K562 (cell line): ENCODE measurements around the gene LRRC39. TPM values are rescaled to one million over a fixed set of nuclear protein-coding genes. Genes with fewer than 3 reads are reported as not detected.

Experiments
- ATAC-seq: fragments of 200-7000 bp; cut with Tn5 transposase; 3 replicates; pipeline ENCODE4 v1.9.1; 2020; ENCODE audit warnings: moderate library complexity
- BruUV-seq: library from RNA; stranded (reverse); fragments of 400-500 nt; replicated peaks from 2 replicates; lab custom pipeline; 2021; lab: Mats Ljungman, UMichigan
- CTCF ChIA-PET: fragments of 300-600 bp; formaldehyde crosslinking; extraction: SDS; loops from one replicate; lab custom pipeline; 2021; ENCODE audit warnings: low intra/inter-chr PET ratio; lab: Yijun Ruan, JAX
- POLR2A ChIA-PET: fragments of 300-600, 350-650 bp; sonication (Branson Sonifier 250); formaldehyde crosslinking; extraction: SDS; loops from one replicate; lab custom pipeline; 2021; ENCODE audit warnings: antibody characterized with exemption, inconsistent platforms; lab: Yijun Ruan, JAX
- DNase-seq, 4 experiments: peaks; one replicate each; pipeline versions ENCODE4 v3.0.0 to v3.0.0-alpha.2; 2011 to 2018; ENCODE audit warnings: low spot score in 3 of 4, mixed read lengths in 3 of 4; ENCODE audit errors: extremely low read depth in 1 of 4
- FAIRE-seq: peaks from 2 replicates; lab custom pipeline; 2011; peaks lifted over from hg19 to GRCh38; lab: Jason Lieb, UNC
- H2AFZ ChIP-seq: 2 replicates; pipeline ENCODE4 v1.6.0; 2011; ENCODE audit warnings: low read depth, low read length, control low read depth, inconsistent platforms
- H3K27ac ChIP-seq: fragments of 200-600 bp; 3 replicates; pipeline ENCODE4 v1.8.0; 2011; ENCODE audit warnings: low read depth, mild to moderate bottlenecking, control low read depth, inconsistent platforms, low read length, moderate library complexity, mixed read lengths; ENCODE audit errors: extremely low read depth
- H3K27me3 ChIP-seq, 2 experiments: fragments of 300-600 bp in 1 of 2; 2 replicates in 1 of 2; 3 replicates in 1 of 2; pipeline versions ENCODE4 v1.6.0 to v1.8.0; 2011; ENCODE audit warnings: inconsistent platforms in 2 of 2, low read length in 2 of 2, mild to moderate bottlenecking in 1 of 2, mixed read lengths in 1 of 2, moderate library complexity in 1 of 2; ENCODE audit not compliant: control insufficient read depth in 2 of 2, insufficient read depth in 2 of 2
- H3K36me3 ChIP-seq: fragments of 300-600 bp; 3 replicates; pipeline ENCODE4 v1.8.0; 2011; ENCODE audit warnings: mild to moderate bottlenecking, low read length, inconsistent platforms; ENCODE audit not compliant: control insufficient read depth, insufficient read depth
- H3K4me1 ChIP-seq, 2 experiments: fragments of 200-600 bp in 1 of 2; replicated peaks in 1 of 2; 2 replicates in 1 of 2; 3 replicates in 1 of 2; pipeline versions ENCODE4 v1.5.1 to v1.8.0; 2011; ENCODE audit warnings: inconsistent platforms in 2 of 2, low read length in 2 of 2, mild to moderate bottlenecking in 1 of 2, mixed read lengths in 1 of 2, moderate library complexity in 1 of 2; ENCODE audit not compliant: control insufficient read depth in 2 of 2, insufficient read depth in 2 of 2
- H3K4me2 ChIP-seq: 2 replicates; pipeline ENCODE4 v1.6.1; 2011; ENCODE audit warnings: low read length, control low read depth, inconsistent platforms, mixed read lengths; ENCODE audit not compliant: insufficient read depth
- H3K4me3 ChIP-seq: fragments of 200-600 bp; sonication (generic), shearing (Covaris generic); 2 replicates; pipeline ENCODE4 v1.5.1; 2016; ENCODE audit warnings: control low read depth, inconsistent platforms
- H3K79me2 ChIP-seq: fragments of 200-600 bp; 3 replicates; pipeline ENCODE4 v1.8.0; 2011; ENCODE audit warnings: low read length, inconsistent platforms; ENCODE audit not compliant: control insufficient read depth, insufficient read depth
- H3K9ac ChIP-seq, 2 experiments: 2 replicates each; pipeline versions ENCODE4 v1.6.0 to v1.6.1; 2011; ENCODE audit warnings: low read depth in 2 of 2, low read length in 2 of 2, control low read depth in 1 of 2, inconsistent platforms in 1 of 2, mild to moderate bottlenecking in 1 of 2, mixed read lengths in 1 of 2; ENCODE audit not compliant: insufficient read depth in 1 of 2
- H3K9me1 ChIP-seq: one replicate; pipeline ENCODE4 v1.6.0; 2011; ENCODE audit warnings: inconsistent platforms, mild to moderate bottlenecking, low read length, moderate library complexity; ENCODE audit not compliant: control insufficient read depth, insufficient read depth
- H3K9me3 ChIP-seq: replicated peaks from 2 replicates; pipeline ENCODE4 v1.5.1; 2011; ENCODE audit warnings: low read depth, low read length, inconsistent platforms; ENCODE audit not compliant: control insufficient read depth, insufficient read depth
- H4K20me1 ChIP-seq: replicated peaks from 2 replicates; pipeline ENCODE4 v1.6.1; 2011; ENCODE audit warnings: low read length, inconsistent platforms, mixed read lengths; ENCODE audit not compliant: control insufficient read depth, insufficient read depth
- CEBPZ ChIP-seq: fragments of 150-350 bp; IDR thresholded peaks from 2 replicates; pipeline ENCODE4 v1.6.1; 2014; ENCODE audit warnings: low read depth, mild to moderate bottlenecking, low read length, borderline replicate concordance
- ETS2 ChIP-seq: IDR thresholded peaks from 2 replicates; pipeline ENCODE4 v1.6.1; 2016; ENCODE audit warnings: borderline replicate concordance, missing genetic modification characterization, mild to moderate bottlenecking, moderate library complexity, missing compliant biosample characterization; ENCODE audit not compliant: poor library complexity, severe bottlenecking
- GTF2A2 ChIP-seq: IDR thresholded peaks from 2 replicates; pipeline ENCODE4 v1.6.1; 2016; ENCODE audit warnings: mild to moderate bottlenecking, missing genetic modification characterization, missing compliant biosample characterization
- MLX ChIP-seq, 2 experiments: fragments of 450-650 bp in 1 of 2; sonication (generic) in 1 of 2; formaldehyde crosslinking; conservative IDR thresholded peaks; 2 replicates each; pipeline versions ENCODE4 v1.4.0 to v1.8.1; 2020 to 2022; ENCODE audit warnings: mild to moderate bottlenecking in 1 of 2, missing genetic modification reagents in 1 of 2
- POLR3A ChIP-seq: IDR thresholded peaks from 2 replicates; pipeline ENCODE4 v1.6.1; 2011; ENCODE audit warnings: borderline replicate concordance, mild to moderate bottlenecking, moderate library complexity; ENCODE audit not compliant: insufficient read length, insufficient read depth; ENCODE audit errors: extremely low read depth
- TSC22D4 ChIP-seq: fragments of 450-650 bp; IDR thresholded peaks from 2 replicates; pipeline ENCODE4 v1.6.1; 2016; ENCODE audit warnings: missing genetic modification characterization, missing biosample characterization, control low read depth
- WGBS: fragments of 100-300 bp; shearing (Covaris generic); methylation state at CpG from one replicate; pipeline ENCODE4 v1.1.6; 2016; ENCODE audit warnings: low coverage, mixed read lengths; ENCODE audit not compliant: insufficient coverage; ENCODE audit errors: missing lambda C conversion rate; 5-methylcytosine and 5-hydroxymethylcytosine counted together
- in situ Hi-C: fragments of 300-500 bp; cut with MboI; formaldehyde crosslinking; loops from 4 replicates; pipeline ENCODE4 v1.15.0; 2018; ENCODE audit warnings: inconsistent platforms, mixed read lengths
- intact Hi-C: fragments of 100-400 bp; cut with micrococcal nuclease; formaldehyde crosslinking; loops from 2 replicates; pipeline ENCODE4 v1.14.2; 2022
- polyA plus RNA-seq, 8 experiments: library from polyadenylated mRNA; depleted of rRNA in 4 of 8; stranded (reverse) in 5 of 8; unstranded in 3 of 8; fragments of >200 nt; fragmentation: Nextera tagmentation in 2 of 8; fragmentation: Illumina TruSeq in 1 of 8; extraction: Ambion mirVana in 2 of 8; extraction: Trizol in 1 of 8; gene quantifications; 2 replicates each; pipeline versions ENCODE4 v1.2.1 to v1.2.3, GENCODE V29; 2011 to 2014; ENCODE audit warnings: inconsistent platforms in 1 of 8, missing spikeins in 1 of 8
- total RNA-seq, 7 experiments: library from RNA; depleted of rRNA in 6 of 7; stranded (reverse); fragments of >200 nt in 6 of 7; fragmentation: Illumina TruSeq in 2 of 7; extraction: Trizol in 2 of 7; gene quantifications; 2 replicates each; pipeline versions ENCODE4 v1.2.1 to v1.2.3, GENCODE V29; 2011 to 2021; ENCODE audit warnings: low replicate concordance in 1 of 7

Gene LRRC39
- total and polyA plus RNA-seq, 9 of the 15 experiments (the other 6 are each of a cell fraction or from before 2014, with no cell fraction given) = 1.00 to 3.1 (median 1.3) TPM

- H3K4me1 ChIP-seq = no peaks in the 10 kb centered on the region
- DNase-seq = no peak
- ChIA-PET POLR2A (interaction anchor here (1.5 kb wide), 1 partner anchor 8 kb away, joined by 4 read pairs; no protein-coding TSS in a partner anchor), CTCF (no interaction called here)
- no peaks in the 10 kb centered on the region for H3K27me3 ChIP-seq
- H3K9me3 ChIP-seq = no peaks in the 10 kb centered on the region
- no peaks in the 10 kb centered on the region for H4K20me1 ChIP-seq
- peaks cover 2% of the 10 kb centered on the region for H3K9me1 ChIP-seq
- in situ Hi-C loops (no loop called here), intact Hi-C loops (no loop called here)
- H3K4me2 ChIP-seq = no peak overlapping the region
- no peak overlapping the region for H3K27ac ChIP-seq
- no peak overlapping the region for H3K9ac ChIP-seq
- WGBS = 62% methylated on average over 1 of the region's 1 CpG
- no peak overlapping the region for H2AFZ ChIP-seq
- peaks cover 21% of the 10 kb centered on the region for H3K79me2 ChIP-seq
- FAIRE-seq = no peak
- TF ChIP-seq MLX (CRISPR knock-in tag; conservative IDR thresholded peaks at IDR 0.05) (no peak), GTF2A2 (tag) (no peak), CEBPZ (no peak), ETS2 (no peak), POLR3A (no peak), TSC22D4 (no peak)
- no peak for ATAC-seq
- no TSS peak for BruUV-seq
- H3K4me3 ChIP-seq = no peak overlapping the region
- H3K36me3 ChIP-seq = peaks cover 76% of the 10 kb centered on the region
Measured at GRCh38 chr1:100122177-100122576, 55.9 kb downstream of the LRRC39 start.
